ENCODE results near the gene OTOA.
"Not testable (repeated sequence)": the region's sequence is repeated elsewhere in the genome, so short reads cannot be mapped to it uniquely, and the experiment has no call there.

The OTOA gene

DNA sequence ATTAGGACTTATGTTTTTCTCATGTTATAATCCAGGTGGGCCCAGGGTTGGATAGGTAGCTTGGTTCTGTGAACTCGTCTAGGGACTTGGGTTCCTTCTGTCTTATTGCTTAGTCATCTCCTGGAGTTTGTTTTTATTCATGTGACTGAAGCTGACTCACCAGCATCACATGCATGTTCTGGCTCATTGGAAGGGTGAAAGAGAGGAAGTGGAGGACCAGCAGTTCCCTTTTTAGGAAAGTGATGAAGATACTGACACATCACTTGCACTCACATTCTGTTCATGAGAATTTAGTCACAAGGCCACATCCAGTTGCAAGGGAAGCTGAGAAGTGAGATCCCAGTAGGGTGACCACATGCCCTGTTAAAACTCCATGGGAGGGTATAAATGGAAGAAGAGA is 126.7 kb downstream of the OTOA start:
- not testable (repeated sequence) for H3K56ac ChIP-seq (ENCODE audit: low read length); H2BK120ac ChIP-seq (ENCODE audit: low read depth, low read length); H2BK5ac ChIP-seq (ENCODE audit: low read length); H3K79me2 ChIP-seq (ENCODE audit: control insufficient read depth, insufficient read depth, low read length); H3K4me3 ChIP-seq (ENCODE audit: low read length); H3K79me1 ChIP-seq (ENCODE audit: low read length); H3K4me1 ChIP-seq (ENCODE audit: control insufficient read depth, low read depth, low read length); H3K4ac ChIP-seq (ENCODE audit: low read depth, low read length); H3K27me3 ChIP-seq (ENCODE audit: insufficient read depth, low read length, poor library complexity); H4K5ac ChIP-seq (ENCODE audit: low read length); DNase-seq; H3K23ac ChIP-seq (ENCODE audit: low read length); H3K27ac ChIP-seq (ENCODE audit: low read depth, low read length); H4K8ac ChIP-seq (ENCODE audit: low read depth, low read length); H3K36me3 ChIP-seq (ENCODE audit: control insufficient read depth, insufficient read depth, low read length); H3K18ac ChIP-seq (ENCODE audit: low read length); H3K4me2 ChIP-seq (ENCODE audit: low read length); H3K9ac ChIP-seq (ENCODE audit: low read length); H2BK15ac ChIP-seq (replicated peaks; ENCODE audit: low read depth); H2AK5ac ChIP-seq (ENCODE audit: low read length)
- WGBS (ENCODE audit: extremely low coverage, insufficient coverage, low lambda C conversion rate), result no CpG with 5 or more reads among the region's 1 CpG

DNA sequence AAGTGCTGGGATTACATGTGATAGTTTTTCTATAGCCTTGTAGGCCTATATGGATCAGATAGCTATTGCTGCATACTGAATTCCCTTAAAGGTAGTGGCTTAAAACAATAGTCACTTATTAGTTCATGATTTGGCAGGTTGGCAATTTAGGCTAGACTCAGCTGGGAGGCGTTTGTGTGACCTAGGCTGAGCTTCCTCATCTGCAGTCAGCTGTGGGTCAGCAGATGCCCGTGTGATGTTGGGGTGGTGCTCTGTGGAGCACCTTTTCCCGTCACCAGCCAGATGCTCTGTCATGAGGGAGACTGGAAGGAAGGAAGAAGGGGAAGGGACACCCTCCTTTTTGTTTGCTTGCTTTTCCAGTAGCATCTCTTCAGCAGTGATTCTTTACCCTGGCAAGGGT is 129.5 kb downstream of the OTOA start:
- H3K23ac ChIP-seq (ENCODE audit: low read length); H3K79me1 ChIP-seq (ENCODE audit: low read length); H2BK120ac ChIP-seq (ENCODE audit: low read depth, low read length); H2BK15ac ChIP-seq (replicated peaks; ENCODE audit: low read depth); H3K27me3 ChIP-seq (ENCODE audit: insufficient read depth, low read length, poor library complexity); H2AK5ac ChIP-seq (ENCODE audit: low read length); H4K8ac ChIP-seq (ENCODE audit: low read depth, low read length); H3K4me2 ChIP-seq (ENCODE audit: low read length); H3K4ac ChIP-seq (ENCODE audit: low read depth, low read length); H3K27ac ChIP-seq (ENCODE audit: low read depth, low read length); H3K36me3 ChIP-seq (ENCODE audit: control insufficient read depth, insufficient read depth, low read length); H3K9ac ChIP-seq (ENCODE audit: low read length); H2BK5ac ChIP-seq (ENCODE audit: low read length); H3K4me3 ChIP-seq (ENCODE audit: low read length); H3K4me1 ChIP-seq (ENCODE audit: control insufficient read depth, low read depth, low read length); H3K79me2 ChIP-seq (ENCODE audit: control insufficient read depth, insufficient read depth, low read length); DNase-seq; H3K18ac ChIP-seq (ENCODE audit: low read length); H4K5ac ChIP-seq (ENCODE audit: low read length); H3K56ac ChIP-seq (ENCODE audit: low read length): not testable (repeated sequence)
- no CpG with 5 or more reads among the region's 3 CpGs for WGBS (ENCODE audit: extremely low coverage, insufficient coverage, low lambda C conversion rate)

DNA sequence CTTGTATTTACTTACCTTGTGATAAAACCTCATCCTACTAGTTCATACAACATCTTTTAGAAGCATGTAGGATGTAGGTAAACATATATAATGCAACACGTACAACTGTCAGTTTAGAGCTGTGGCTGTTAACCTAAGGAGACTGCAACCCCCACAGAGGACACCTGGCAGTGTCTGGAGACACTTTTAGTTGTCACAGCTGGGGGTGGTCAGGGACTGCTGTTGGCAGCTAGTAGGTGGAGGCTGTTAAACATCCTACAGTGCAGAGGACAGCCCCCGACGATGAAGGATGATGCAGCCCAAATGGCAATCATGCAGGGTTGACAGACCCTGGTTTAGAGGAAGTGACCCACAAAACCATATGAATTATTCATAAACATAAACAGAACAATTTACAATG is 134.8 kb downstream of the OTOA start:
- H3K9ac ChIP-seq (ENCODE audit: low read length); H2BK120ac ChIP-seq (ENCODE audit: low read depth, low read length); H3K27ac ChIP-seq (ENCODE audit: low read depth, low read length); H4K5ac ChIP-seq (ENCODE audit: low read length); H3K56ac ChIP-seq (ENCODE audit: low read length); H3K27me3 ChIP-seq (ENCODE audit: insufficient read depth, low read length, poor library complexity); H3K4me2 ChIP-seq (ENCODE audit: low read length); DNase-seq; H3K36me3 ChIP-seq (ENCODE audit: control insufficient read depth, insufficient read depth, low read length); H4K8ac ChIP-seq (ENCODE audit: low read depth, low read length); H3K79me2 ChIP-seq (ENCODE audit: control insufficient read depth, insufficient read depth, low read length); H3K4me1 ChIP-seq (ENCODE audit: control insufficient read depth, low read depth, low read length); H3K4me3 ChIP-seq (ENCODE audit: low read length); H2BK15ac ChIP-seq (replicated peaks; ENCODE audit: low read depth); H3K18ac ChIP-seq (ENCODE audit: low read length); H3K23ac ChIP-seq (ENCODE audit: low read length); H3K4ac ChIP-seq (ENCODE audit: low read depth, low read length); H3K79me1 ChIP-seq (ENCODE audit: low read length); H2AK5ac ChIP-seq (ENCODE audit: low read length); H2BK5ac ChIP-seq (ENCODE audit: low read length): not testable (repeated sequence)
- WGBS (ENCODE audit: extremely low coverage, insufficient coverage, low lambda C conversion rate), result no CpG with 5 or more reads among the region's 3 CpGs

DNA sequence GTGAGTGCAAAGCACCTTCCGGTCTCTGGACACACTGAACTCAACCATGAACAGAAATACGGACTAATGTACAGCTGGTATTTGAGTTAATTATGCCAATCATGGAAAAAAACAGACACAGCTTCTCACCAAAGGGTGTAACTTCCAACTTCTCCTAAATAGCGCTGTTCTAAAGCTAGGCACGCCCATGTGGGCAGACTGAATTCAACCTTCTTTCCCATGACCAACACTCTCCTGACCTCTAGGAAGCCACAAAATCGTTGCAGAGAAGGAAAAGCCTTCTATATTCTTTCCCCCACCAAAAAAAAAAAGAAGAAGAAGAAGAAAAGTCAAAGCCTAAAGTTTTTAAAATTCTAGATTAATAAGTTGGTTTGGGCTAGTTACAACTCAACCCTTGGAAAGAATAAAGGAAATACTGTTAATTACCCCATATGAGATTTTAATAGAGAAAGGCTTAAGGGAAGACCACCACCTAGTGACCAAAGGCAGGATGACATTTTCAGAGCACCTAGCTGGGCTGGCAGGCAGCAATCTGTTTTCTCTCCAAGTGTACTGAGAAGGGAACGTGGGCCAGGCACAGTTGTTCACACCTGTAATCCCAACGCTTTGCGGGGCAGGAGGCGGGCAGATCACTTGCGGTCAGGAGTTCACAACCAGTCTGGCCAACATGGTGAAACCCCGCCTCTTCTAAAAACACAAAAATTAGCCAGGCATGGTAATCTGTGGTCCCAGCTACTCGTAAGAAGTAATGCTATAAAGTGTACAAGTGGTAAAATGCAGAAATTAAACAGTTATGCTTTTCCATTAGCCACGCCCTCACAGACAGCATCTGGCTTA is 138.0 kb downstream of the OTOA start:
- not testable (repeated sequence) for H3K4me2 ChIP-seq (ENCODE audit: low read length); H4K8ac ChIP-seq (ENCODE audit: low read depth, low read length); H2BK120ac ChIP-seq (ENCODE audit: low read depth, low read length); H3K4ac ChIP-seq (ENCODE audit: low read depth, low read length); H3K36me3 ChIP-seq (ENCODE audit: control insufficient read depth, insufficient read depth, low read length); H3K79me1 ChIP-seq (ENCODE audit: low read length); H3K79me2 ChIP-seq (ENCODE audit: control insufficient read depth, insufficient read depth, low read length); H3K27me3 ChIP-seq (ENCODE audit: insufficient read depth, low read length, poor library complexity); H2BK5ac ChIP-seq (ENCODE audit: low read length); H3K27ac ChIP-seq (ENCODE audit: low read depth, low read length); H2BK15ac ChIP-seq (replicated peaks; ENCODE audit: low read depth); H3K18ac ChIP-seq (ENCODE audit: low read length); H3K9ac ChIP-seq (ENCODE audit: low read length); H3K4me1 ChIP-seq (ENCODE audit: control insufficient read depth, low read depth, low read length); H2AK5ac ChIP-seq (ENCODE audit: low read length); H3K23ac ChIP-seq (ENCODE audit: low read length); H3K56ac ChIP-seq (ENCODE audit: low read length); H4K5ac ChIP-seq (ENCODE audit: low read length); H3K4me3 ChIP-seq (ENCODE audit: low read length)
- DNase-seq, result peak; percentile 51
- WGBS (ENCODE audit: extremely low coverage, insufficient coverage, low lambda C conversion rate), result no CpG with 5 or more reads among the region's 13 CpGs

DNA sequence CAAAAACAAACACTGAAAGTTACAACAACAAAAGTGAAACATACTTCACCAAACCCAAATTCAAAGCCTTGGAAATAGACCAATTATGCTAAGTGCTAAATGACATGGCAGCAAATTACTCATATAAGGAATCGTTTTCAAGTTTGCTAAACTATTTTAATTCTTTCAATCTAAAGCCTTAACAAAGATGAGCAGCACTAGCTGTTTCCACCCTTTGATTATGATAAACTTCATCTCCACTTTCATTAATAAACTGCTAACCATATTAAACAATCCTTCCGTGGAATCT is 138.6 kb downstream of the OTOA start:
- WGBS (ENCODE audit: extremely low coverage, insufficient coverage, low lambda C conversion rate), result no CpG with 5 or more reads among the region's 2 CpGs

More for the DNA sequence above, 138.6 kb downstream of the OTOA start:
- H2BK120ac ChIP-seq (ENCODE audit: low read depth, low read length); H3K9ac ChIP-seq (ENCODE audit: low read length); H3K27me3 ChIP-seq (ENCODE audit: insufficient read depth, low read length, poor library complexity); H3K4me1 ChIP-seq (ENCODE audit: control insufficient read depth, low read depth, low read length); H3K36me3 ChIP-seq (ENCODE audit: control insufficient read depth, insufficient read depth, low read length); H2BK5ac ChIP-seq (ENCODE audit: low read length); H3K56ac ChIP-seq (ENCODE audit: low read length); H3K4me3 ChIP-seq (ENCODE audit: low read length); H3K27ac ChIP-seq (ENCODE audit: low read depth, low read length); H2BK15ac ChIP-seq (replicated peaks; ENCODE audit: low read depth); H3K4ac ChIP-seq (ENCODE audit: low read depth, low read length); H3K18ac ChIP-seq (ENCODE audit: low read length); H3K79me1 ChIP-seq (ENCODE audit: low read length); H2AK5ac ChIP-seq (ENCODE audit: low read length); DNase-seq; H3K79me2 ChIP-seq (ENCODE audit: control insufficient read depth, insufficient read depth, low read length); H4K8ac ChIP-seq (ENCODE audit: low read depth, low read length); H3K4me2 ChIP-seq (ENCODE audit: low read length); H3K23ac ChIP-seq (ENCODE audit: low read length); H4K5ac ChIP-seq (ENCODE audit: low read length): not testable (repeated sequence)

Measured in mesendoderm (in vitro differentiated cells).